Stimulated activated CD8-positive, alpha-beta memory T cell treated with anti-CD3 and anti-CD28 coated beads, Interleukin-12 subunit alpha, Interleukin-12 subunit beta, amount 100 ng/mL, for 24 hours (primary cell): ENCODE data around the gene NRF1.

Experiments used
- DNase-seq: peaks from one replicate; pipeline ENCODE4 v3.0.0-alpha.2; 2020; ENCODE audit errors: extremely low read depth

Gene NRF1

GRCh38 chr7:129740574-129741410, 129.3 kb downstream of the NRF1 start:
- DNase-seq = no peak

- no peak for DNase-seq
These were observed 130.3 kb downstream of the NRF1 start for GRCh38 chr7:129741743-129742213.

- DNase-seq = no peak
These were observed 130.7 kb downstream of the NRF1 start for GRCh38 chr7:129742256-129742655.

GRCh38 chr7:129746857-129747529, 135.5 kb downstream of the NRF1 start:
- DNase-seq = no peak

GRCh38 chr7:129748356-129749109, 137.0 kb downstream of the NRF1 start:
- no peak for DNase-seq

GRCh38 chr7:129750091-129750490, 138.6 kb downstream of the NRF1 start:
- no peak for DNase-seq

- no peak for DNase-seq
These were observed 139.0 kb downstream of the NRF1 start for GRCh38 chr7:129750501-129750900.

GRCh38 chr7:129751916-129752315, 140.4 kb downstream of the NRF1 start:
- no peak for DNase-seq

GRCh38 chr7:129752760-129753159, 141.2 kb downstream of the NRF1 start:
- no peak for DNase-seq

- DNase-seq = no peak
These were observed 142.9 kb downstream of the NRF1 start for GRCh38 chr7:129754406-129754805.

GRCh38 chr7:129757991-129758390, 146.5 kb downstream of the NRF1 start:
- no peak for DNase-seq

GRCh38 chr7:129762387-129762969, 151.0 kb downstream of the NRF1 start:
- no peak for DNase-seq

GRCh38 chr7:129764247-129765084, 152.9 kb downstream of the NRF1 start:
- DNase-seq = no peak

GRCh38 chr7:129765352-129765751, 153.8 kb downstream of the NRF1 start:
- DNase-seq = no peak

GRCh38 chr7:129767120-129768015, 155.8 kb downstream of the NRF1 start:
- no peak for DNase-seq

- DNase-seq = no peak
These were observed 157.3 kb downstream of the NRF1 start for GRCh38 chr7:129768614-129769399.

- DNase-seq = no peak
These were observed 157.9 kb downstream of the NRF1 start for GRCh38 chr7:129769400-129769774.

GRCh38 chr7:129769866-129770808, 158.6 kb downstream of the NRF1 start:
- no peak for DNase-seq
